ENCODE measurements around the gene SLC13A5.
"Not testable (repeated sequence)": the region's sequence is repeated elsewhere in the genome, so short reads cannot be mapped to it uniquely, and the experiment has no call there.

The SLC13A5 gene

DNA sequence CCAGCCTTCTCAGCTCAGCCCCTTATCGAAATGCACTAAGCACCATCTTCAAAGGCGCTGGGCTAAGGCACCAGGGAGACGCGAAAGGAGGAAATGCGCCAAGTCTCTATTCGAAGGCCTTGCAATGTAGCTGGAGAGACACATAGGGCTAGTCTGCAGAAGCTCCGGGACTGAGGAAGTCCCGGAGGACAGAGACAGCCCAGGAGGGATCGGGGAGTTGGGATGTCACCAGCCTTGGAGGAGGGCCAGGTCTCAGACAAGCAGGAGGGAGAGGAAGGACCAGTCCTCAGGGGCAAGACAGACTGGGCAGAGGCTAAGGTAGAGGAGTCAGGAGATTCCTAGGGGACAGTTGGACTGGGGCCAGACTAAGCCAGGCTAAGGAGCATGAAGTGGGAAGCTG, 53.1 kb downstream of the SLC13A5 start:
- no peak overlapping the region for H3K4me3 ChIP-seq (ENCODE audit: low read depth, low read length)
- peaks cover 0 to 2% of the 10 kb centered on the region in 2 experiments; a peak in 1 of 3 replicates for H3K36me3 ChIP-seq (ENCODE audit: control insufficient read depth in 2 of 2, insufficient read depth in 1 of 2, low read length in 2 of 2)
- POLR2A ChIA-PET: interaction anchor here (0.7 kb wide), 1 partner anchor 269 kb away, joined by 4 read pairs; no protein-coding TSS in a partner anchor
- H3K9me3 ChIP-seq (ENCODE audit: control insufficient read depth, insufficient read depth, low read depth, low read length): no peaks in the 10 kb centered on the region
- no peaks in the 10 kb centered on the region for H3K4me1 ChIP-seq (ENCODE audit: control insufficient read depth, insufficient read depth, low read length)
- H3K27ac ChIP-seq (ENCODE audit: extremely low read depth, low read depth, low read length): no peak overlapping the region
- CTCF ChIA-PET: interaction anchor here (0.5 to 1.8 kb wide), 4 partner anchors 183 to 386 kb away, joined by 3 to 9 read pairs (median 4); no protein-coding TSS in a partner anchor
- TF ChIP-seq ZNF654 (tag by site-specific recombination; IDR thresholded peaks at IDR 0.05; ENCODE audit: low read depth) (no peak), ZNF747 (tag by site-specific recombination; IDR thresholded peaks at IDR 0.05) (no peak), SP3 (tag by site-specific recombination; IDR thresholded peaks at IDR 0.05) (no peak), ZXDB (tag by site-specific recombination; IDR thresholded peaks at IDR 0.05) (no peak), ZNF677 (tag by site-specific recombination; IDR thresholded peaks at IDR 0.05) (no peak), RBAK (tag by site-specific recombination; IDR thresholded peaks at IDR 0.05) (no peak), ZNF843 (tag by site-specific recombination; IDR thresholded peaks at IDR 0.05) (no peak), ZNF239 (tag by site-specific recombination; IDR thresholded peaks at IDR 0.05) (no peak), ZNF10 (tag by site-specific recombination; IDR thresholded peaks at IDR 0.05) (no peak), ZNF221 (tag by site-specific recombination; IDR thresholded peaks at IDR 0.05; ENCODE audit: borderline replicate concordance) (no peak), ZNF37A (tag by site-specific recombination; IDR thresholded peaks at IDR 0.05) (no peak), SP2 (tag by site-specific recombination; IDR thresholded peaks at IDR 0.05) (no peak), ZNF530 (tag by site-specific recombination; IDR thresholded peaks at IDR 0.05; ENCODE audit: low read depth) (no peak)

DNA sequence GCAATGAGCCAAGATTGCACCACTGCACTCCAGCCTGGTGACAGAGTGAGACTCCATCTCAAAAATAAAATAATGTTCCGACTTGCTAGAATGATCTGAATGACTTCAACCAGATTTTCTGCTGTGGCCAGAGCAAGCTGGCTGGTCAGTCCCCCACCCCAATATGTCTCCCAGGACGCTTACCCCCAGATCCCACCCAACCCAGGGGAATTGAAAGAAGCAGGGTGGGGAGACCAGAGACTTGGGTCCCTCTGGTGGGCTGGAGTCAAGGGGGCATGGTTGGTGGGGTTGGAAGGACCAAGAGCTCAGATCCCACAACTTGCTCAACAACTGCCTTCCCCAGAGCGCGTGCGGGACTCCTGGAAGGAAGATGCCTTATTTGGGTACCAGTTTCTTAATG, 54.8 kb downstream of the SLC13A5 start:
- H3K27ac ChIP-seq (ENCODE audit: extremely low read depth, low read depth, low read length); H3K4me1 ChIP-seq (ENCODE audit: control insufficient read depth, insufficient read depth, low read length); H3K4me3 ChIP-seq (ENCODE audit: low read depth, low read length); H3K9me3 ChIP-seq (ENCODE audit: control insufficient read depth, insufficient read depth, low read depth, low read length); POLR2A ChIA-PET; CTCF ChIA-PET: not testable (repeated sequence)
- H3K36me3 ChIP-seq (ENCODE audit: control insufficient read depth in 2 of 2, insufficient read depth in 1 of 2, low read length in 2 of 2): peaks cover 0 to 14% of the 10 kb centered on the region in 2 experiments; a peak in 1 of 3 replicates

DNA sequence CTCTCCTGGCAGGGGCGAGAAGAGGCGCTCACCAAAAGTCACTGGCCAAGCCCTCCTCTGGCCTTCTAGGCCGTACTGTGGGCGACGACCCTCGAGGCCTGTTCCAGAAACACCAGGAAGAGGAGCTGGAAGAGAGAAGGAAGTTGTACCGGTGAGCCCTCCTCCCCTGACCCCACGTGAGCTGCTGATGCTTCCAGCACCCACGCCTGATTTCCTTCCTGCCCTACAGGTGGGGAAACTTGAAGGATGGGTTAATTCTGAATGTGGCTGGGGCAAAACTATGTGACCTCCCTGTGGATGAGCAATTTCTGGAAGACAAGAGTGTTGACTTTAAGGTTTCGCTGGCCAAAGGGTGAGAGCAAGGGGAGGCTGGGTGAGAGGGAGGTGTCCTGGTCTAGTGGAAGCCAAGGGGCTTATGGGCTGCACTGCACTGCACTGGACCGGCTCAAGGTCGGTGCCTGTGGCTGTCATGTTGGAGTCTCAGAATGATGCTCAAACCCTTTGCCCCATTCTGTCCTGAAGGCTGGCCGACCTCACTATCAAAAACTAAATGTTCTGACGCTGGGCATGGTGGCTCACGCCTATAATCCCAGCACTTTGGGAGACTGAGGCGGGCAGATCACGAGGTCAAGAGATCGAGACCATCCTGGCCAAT, 55.4 kb downstream of the SLC13A5 start:
- H3K4me3 ChIP-seq (ENCODE audit: low read depth, low read length): no peak overlapping the region
- no peak for TF ChIP-seq KLF16 (tag by site-specific recombination; IDR thresholded peaks at IDR 0.05)
- TF ChIP-seq ZNF37A (tag by site-specific recombination; IDR thresholded peaks at IDR 0.05): no peak
- TF ChIP-seq ZNF544 (tag by site-specific recombination; IDR thresholded peaks at IDR 0.05): no peak
- TF ChIP-seq ZNF221 (tag by site-specific recombination; IDR thresholded peaks at IDR 0.05; ENCODE audit: borderline replicate concordance): no peak
- TF ChIP-seq KLF7 (tag by site-specific recombination; IDR thresholded peaks at IDR 0.05; ENCODE audit: borderline replicate concordance): no peak
- TF ChIP-seq, protein P1, sequence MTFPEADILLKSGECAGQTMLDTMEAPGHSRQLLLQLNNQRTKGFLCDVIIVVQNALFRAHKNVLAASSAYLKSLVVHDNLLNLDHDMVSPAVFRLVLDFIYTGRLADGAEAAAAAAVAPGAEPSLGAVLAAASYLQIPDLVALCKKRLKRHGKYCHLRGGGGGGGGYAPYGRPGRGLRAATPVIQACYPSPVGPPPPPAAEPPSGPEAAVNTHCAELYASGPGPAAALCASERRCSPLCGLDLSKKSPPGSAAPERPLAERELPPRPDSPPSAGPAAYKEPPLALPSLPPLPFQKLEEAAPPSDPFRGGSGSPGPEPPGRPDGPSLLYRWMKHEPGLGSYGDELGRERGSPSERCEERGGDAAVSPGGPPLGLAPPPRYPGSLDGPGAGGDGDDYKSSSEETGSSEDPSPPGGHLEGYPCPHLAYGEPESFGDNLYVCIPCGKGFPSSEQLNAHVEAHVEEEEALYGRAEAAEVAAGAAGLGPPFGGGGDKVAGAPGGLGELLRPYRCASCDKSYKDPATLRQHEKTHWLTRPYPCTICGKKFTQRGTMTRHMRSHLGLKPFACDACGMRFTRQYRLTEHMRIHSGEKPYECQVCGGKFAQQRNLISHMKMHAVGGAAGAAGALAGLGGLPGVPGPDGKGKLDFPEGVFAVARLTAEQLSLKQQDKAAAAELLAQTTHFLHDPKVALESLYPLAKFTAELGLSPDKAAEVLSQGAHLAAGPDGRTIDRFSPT (tag by site-specific recombination; IDR thresholded peaks at IDR 0.05): no peak
- TF ChIP-seq ZNF792 (tag by site-specific recombination; IDR thresholded peaks at IDR 0.05): no peak
- no peak for TF ChIP-seq ZNF423 (tag by site-specific recombination; IDR thresholded peaks at IDR 0.05)
- no peak for TF ChIP-seq ZBTB20 (tag by site-specific recombination; IDR thresholded peaks at IDR 0.05)
- TF ChIP-seq, protein P2, sequence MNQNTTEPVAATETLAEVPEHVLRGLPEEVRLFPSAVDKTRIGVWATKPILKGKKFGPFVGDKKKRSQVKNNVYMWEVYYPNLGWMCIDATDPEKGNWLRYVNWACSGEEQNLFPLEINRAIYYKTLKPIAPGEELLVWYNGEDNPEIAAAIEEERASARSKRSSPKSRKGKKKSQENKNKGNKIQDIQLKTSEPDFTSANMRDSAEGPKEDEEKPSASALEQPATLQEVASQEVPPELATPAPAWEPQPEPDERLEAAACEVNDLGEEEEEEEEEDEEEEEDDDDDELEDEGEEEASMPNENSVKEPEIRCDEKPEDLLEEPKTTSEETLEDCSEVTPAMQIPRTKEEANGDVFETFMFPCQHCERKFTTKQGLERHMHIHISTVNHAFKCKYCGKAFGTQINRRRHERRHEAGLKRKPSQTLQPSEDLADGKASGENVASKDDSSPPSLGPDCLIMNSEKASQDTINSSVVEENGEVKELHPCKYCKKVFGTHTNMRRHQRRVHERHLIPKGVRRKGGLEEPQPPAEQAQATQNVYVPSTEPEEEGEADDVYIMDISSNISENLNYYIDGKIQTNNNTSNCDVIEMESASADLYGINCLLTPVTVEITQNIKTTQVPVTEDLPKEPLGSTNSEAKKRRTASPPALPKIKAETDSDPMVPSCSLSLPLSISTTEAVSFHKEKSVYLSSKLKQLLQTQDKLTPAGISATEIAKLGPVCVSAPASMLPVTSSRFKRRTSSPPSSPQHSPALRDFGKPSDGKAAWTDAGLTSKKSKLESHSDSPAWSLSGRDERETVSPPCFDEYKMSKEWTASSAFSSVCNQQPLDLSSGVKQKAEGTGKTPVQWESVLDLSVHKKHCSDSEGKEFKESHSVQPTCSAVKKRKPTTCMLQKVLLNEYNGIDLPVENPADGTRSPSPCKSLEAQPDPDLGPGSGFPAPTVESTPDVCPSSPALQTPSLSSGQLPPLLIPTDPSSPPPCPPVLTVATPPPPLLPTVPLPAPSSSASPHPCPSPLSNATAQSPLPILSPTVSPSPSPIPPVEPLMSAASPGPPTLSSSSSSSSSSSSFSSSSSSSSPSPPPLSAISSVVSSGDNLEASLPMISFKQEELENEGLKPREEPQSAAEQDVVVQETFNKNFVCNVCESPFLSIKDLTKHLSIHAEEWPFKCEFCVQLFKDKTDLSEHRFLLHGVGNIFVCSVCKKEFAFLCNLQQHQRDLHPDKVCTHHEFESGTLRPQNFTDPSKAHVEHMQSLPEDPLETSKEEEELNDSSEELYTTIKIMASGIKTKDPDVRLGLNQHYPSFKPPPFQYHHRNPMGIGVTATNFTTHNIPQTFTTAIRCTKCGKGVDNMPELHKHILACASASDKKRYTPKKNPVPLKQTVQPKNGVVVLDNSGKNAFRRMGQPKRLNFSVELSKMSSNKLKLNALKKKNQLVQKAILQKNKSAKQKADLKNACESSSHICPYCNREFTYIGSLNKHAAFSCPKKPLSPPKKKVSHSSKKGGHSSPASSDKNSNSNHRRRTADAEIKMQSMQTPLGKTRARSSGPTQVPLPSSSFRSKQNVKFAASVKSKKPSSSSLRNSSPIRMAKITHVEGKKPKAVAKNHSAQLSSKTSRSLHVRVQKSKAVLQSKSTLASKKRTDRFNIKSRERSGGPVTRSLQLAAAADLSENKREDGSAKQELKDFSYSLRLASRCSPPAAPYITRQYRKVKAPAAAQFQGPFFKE (tag by site-specific recombination; IDR thresholded peaks at IDR 0.05; ENCODE audit: borderline replicate concordance): no peak
- no peak for TF ChIP-seq ZNF133 (tag by site-specific recombination; IDR thresholded peaks at IDR 0.05)
- no peak for TF ChIP-seq ZFP3 (tag by site-specific recombination; IDR thresholded peaks at IDR 0.05; ENCODE audit: low read depth)
- TF ChIP-seq ZNF600 (tag by site-specific recombination; IDR thresholded peaks at IDR 0.05): no peak
- ChIA-PET POLR2A (no interaction called here), CTCF (interaction anchor here (0.7 kb wide), 1 partner anchor 347 kb away, joined by 3 read pairs; no protein-coding TSS in a partner anchor)
- H3K4me1 ChIP-seq (ENCODE audit: control insufficient read depth, insufficient read depth, low read length): peaks cover 12% of the 10 kb centered on the region
- peaks cover 0 to 14% of the 10 kb centered on the region in 2 experiments; a peak in 1 of 3 replicates for H3K36me3 ChIP-seq (ENCODE audit: control insufficient read depth in 2 of 2, insufficient read depth in 1 of 2, low read length in 2 of 2)
- no peaks in the 10 kb centered on the region for H3K9me3 ChIP-seq (ENCODE audit: control insufficient read depth, insufficient read depth, low read depth, low read length)
- no peak overlapping the region for H3K27ac ChIP-seq (ENCODE audit: extremely low read depth, low read depth, low read length)

All from HEK293 (cell line).